Right lung (tissue), 5 donors: ENCODE measurements around the gene TBC1D16. TPM values are rescaled to one million over a fixed set of nuclear protein-coding genes. Genes with fewer than 3 reads are reported as not detected.
A peak's percentile ranks its signal among the peaks of the same experiment; 100 is the strongest.

Experiments
- DNase-seq, 2 donors: peaks; one replicate each; pipeline ENCODE4 v3.0.0-alpha.2; 2013
- polyA plus RNA-seq, 5 donors: library from polyadenylated mRNA; unstranded; fragments of 120-200 nt; gene quantifications; one replicate each; pipeline versions ENCODE4 v1.2.1 to v1.2.3, GENCODE V29; 2013; ENCODE audit warnings: inconsistent platforms in 1 of 5, low replicate concordance in 1 of 5; ENCODE audit not compliant: insufficient read length in 5 of 5, insufficient read depth in 1 of 5

TBC1D16 gene
- polyA plus RNA-seq, 5 donors = 19.0 to 36.4 (median 25.2) TPM

GRCh38 chr17:79892457-79893241 lies 143.0 kb downstream of the TBC1D16 start:
- peak in 1 of 2 donors; percentile 15 for DNase-seq

- no peak for DNase-seq
Observed at GRCh38 chr17:79891113-79891730, 144.4 kb downstream of the TBC1D16 start.

- no peak for DNase-seq
Observed at GRCh38 chr17:79890706-79891105, 145.0 kb downstream of the TBC1D16 start.

- DNase-seq = no peak
Observed at GRCh38 chr17:79888811-79889634, 146.6 kb downstream of the TBC1D16 start.

- no peak for DNase-seq
Observed at GRCh38 chr17:79888009-79888540, 147.6 kb downstream of the TBC1D16 start.

GRCh38 chr17:79887451-79887991 lies 148.2 kb downstream of the TBC1D16 start:
- DNase-seq = no peak

- no peak for DNase-seq
Observed at GRCh38 chr17:79883202-79883601, 152.5 kb downstream of the TBC1D16 start.

Other genes starting within 250 kb of the TBC1D16 start
- 10 to 100 TPM in 1 of 5 donors, 1 to 10 TPM in 4; 7.3 to 12.4 (median 9.2) TPM for gene CBX8, start 238.8 kb downstream of the TBC1D16 start, polyA plus RNA-seq
- 10 to 100 TPM; 12.2 to 25.3 (median 16.4) TPM for gene CBX4, start 196.4 kb downstream of the TBC1D16 start, polyA plus RNA-seq
- 10 to 100 TPM in 3 of 5 donors, 1 to 10 TPM in 2; 7.2 to 17.2 (median 13.6) TPM for gene CCDC40, start 770 bp upstream of the TBC1D16 start, polyA plus RNA-seq
- gene GAA, start 65.7 kb upstream of the TBC1D16 start, polyA plus RNA-seq = 10 to 100 TPM; 20.1 to 52.3 (median 37.4) TPM
- gene EIF4A3, start 111.3 kb upstream of the TBC1D16 start, polyA plus RNA-seq = 10 to 100 TPM; 73.6 to 95.6 (median 82.0) TPM
- 1 to 10 TPM; 1.1 to 2.5 (median 2.3) TPM for gene CARD14, start 134.2 kb upstream of the TBC1D16 start, polyA plus RNA-seq
- gene SGSH, start 184.5 kb upstream of the TBC1D16 start, polyA plus RNA-seq = 10 to 100 TPM; 34.8 to 43.7 (median 41.2) TPM
- gene SLC26A11, start 184.6 kb upstream of the TBC1D16 start, polyA plus RNA-seq = 10 to 100 TPM; 16.0 to 32.3 (median 27.0) TPM
- 100 to 1,000 TPM in 1 of 5 donors, 10 to 100 TPM in 4; 59.5 to 100 (median 77.9) TPM for gene RNF213, start 225.0 kb upstream of the TBC1D16 start, polyA plus RNA-seq